Left ventricle myocardium superior (tissue), 1 donor: ENCODE data around the gene RYR1. TPM values are rescaled to one million over a fixed set of nuclear protein-coding genes. Genes with fewer than 3 reads are reported as not detected.
"Not testable (repeated sequence)": the region's sequence is repeated elsewhere in the genome, so short reads cannot be mapped to it uniquely, and the experiment has no call there.

Experiments used
- ATAC-seq: fragments of 200-7000 bp; cut with Tn5 transposase; one replicate; pipeline ENCODE4 v1.9.1; 2020; ENCODE audit warnings: mild to moderate bottlenecking, moderate library complexity
- DNase-seq: peaks from one replicate; pipeline ENCODE4 v3.0.0-alpha.2; 2020
- intact Hi-C: fragments of 100-400 bp; cut with micrococcal nuclease; formaldehyde crosslinking; loops from one replicate; pipeline ENCODE4 v1.11.0; 2022
- total RNA-seq: library from RNA; stranded (reverse); fragmentation: NEBNext Ultra II Directional; extraction: Animal tissue kit (Norgen Biotek cat#: 25700); gene quantifications from one replicate; pipeline ENCODE4 v1.2.1, GENCODE V29; 2021
- donor health status: DM: no; HTN: yes; CAD: no; lungs with severe emphysema.

The RYR1 gene
- total RNA-seq, 1 donor from 2014 or later = 1.1 TPM

DNA sequence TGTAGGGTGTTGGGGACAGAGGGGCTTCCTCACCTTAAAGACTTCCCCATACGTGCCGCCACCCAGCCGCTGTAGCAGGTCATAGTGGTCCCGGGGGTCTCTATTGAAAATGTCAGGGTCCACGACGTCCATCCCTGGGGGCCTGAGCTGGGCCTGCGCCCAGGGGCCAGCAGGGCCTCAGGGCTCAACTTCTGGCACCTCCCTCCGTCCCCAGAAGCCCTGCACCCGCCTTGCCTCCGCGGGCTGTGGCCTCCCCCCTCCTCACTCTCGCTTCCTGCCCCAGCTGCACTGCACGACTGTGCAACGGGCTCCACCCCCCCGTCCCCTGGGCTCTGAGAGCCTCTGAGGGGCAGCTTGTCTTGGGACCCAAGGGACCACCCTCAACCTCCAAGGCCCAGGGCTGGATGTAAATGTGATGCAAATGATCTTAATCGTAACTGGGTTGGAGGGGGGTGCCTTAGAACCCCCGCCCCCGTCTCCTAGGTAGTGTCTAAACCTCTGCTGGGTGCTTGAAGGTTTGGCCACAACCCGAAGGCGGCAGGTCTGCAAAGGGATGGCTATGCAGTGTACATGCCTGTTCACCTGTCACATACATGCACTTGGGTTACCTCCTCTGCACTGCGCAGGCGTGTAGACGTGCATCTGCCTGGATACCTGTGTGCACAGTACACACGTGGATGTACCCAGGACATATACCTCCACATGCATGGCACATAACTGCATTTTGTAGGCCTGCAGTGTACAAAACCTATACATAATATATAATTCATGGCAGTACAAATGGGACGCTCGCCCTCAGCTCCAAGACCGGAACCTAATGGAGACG lies 184.5 kb downstream of the RYR1 start, which contains the start of gene MAP4K1:
Gene MAP4K1, minus strand, starts transcription at position 190 of the 826 bp plus-strand sequence. Its CDS starts 58 bp downstream, at position 132.
- peak; percentile 68 for DNase-seq
- intact Hi-C loops = no loop called here

GRCh38 chr19:38618590-38619360 lies 185.3 kb downstream of the RYR1 start, which contains the start of gene EIF3K:
TSS of gene EIF3K (plus strand) at chr19:38619188. CDS start at chr19:38619269, 81 bp downstream.
- DNase-seq = peak; percentile 100
- intact Hi-C loops = no loop called here
- peak; percentile 96 for ATAC-seq

More for the DNA sequence above, 184.5 kb downstream of the RYR1 start, which contains the start of gene MAP4K1:
- peak; percentile 19 for ATAC-seq

DNA sequence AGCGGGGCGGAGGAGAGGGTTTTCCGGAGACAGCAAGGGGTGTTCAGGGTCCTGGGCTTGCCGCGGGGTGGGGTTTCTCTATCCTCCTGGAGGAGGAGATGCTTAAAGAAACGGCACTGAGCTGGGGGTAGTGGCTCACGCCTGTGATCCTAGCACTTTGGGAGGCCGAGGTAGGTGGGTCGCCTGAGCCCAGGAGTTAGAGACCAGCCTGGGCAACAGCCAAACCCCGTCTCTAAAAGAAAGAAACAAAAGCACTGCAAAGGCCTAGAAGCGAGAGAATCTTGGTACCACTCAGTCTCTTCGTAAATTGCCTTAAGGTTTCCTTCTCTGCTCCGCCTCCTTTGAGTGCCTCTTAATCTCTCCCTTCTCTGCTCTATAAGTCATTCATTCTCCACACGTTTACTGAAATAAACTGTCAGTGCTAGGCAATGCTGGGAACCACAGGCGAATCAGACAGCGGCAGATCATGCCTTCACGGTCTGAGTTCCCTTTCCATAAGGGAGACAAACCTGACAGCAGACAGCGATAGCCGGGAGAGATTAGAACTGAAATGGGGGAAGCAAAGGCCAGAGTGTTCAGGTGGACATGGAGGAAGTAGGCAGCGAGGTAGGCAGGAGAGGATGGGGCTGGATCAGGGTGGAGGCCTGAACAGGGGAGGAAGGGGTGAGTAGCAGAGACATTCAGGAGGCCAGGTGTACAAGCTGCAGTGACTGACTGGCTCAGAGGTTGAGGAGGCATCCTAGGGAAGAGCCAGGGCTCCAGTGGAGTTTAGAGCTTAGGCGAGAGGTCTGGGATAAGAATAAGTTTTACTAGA lies 186.1 kb downstream of the RYR1 start:
- intact Hi-C loops = no loop called here
- DNase-seq (no peak), ATAC-seq (no peak)

GRCh38 chr19:38624822-38625221 lies 191.3 kb downstream of the RYR1 start:
- DNase-seq = no peak
- intact Hi-C loops = no loop called here
- no peak for ATAC-seq

DNA sequence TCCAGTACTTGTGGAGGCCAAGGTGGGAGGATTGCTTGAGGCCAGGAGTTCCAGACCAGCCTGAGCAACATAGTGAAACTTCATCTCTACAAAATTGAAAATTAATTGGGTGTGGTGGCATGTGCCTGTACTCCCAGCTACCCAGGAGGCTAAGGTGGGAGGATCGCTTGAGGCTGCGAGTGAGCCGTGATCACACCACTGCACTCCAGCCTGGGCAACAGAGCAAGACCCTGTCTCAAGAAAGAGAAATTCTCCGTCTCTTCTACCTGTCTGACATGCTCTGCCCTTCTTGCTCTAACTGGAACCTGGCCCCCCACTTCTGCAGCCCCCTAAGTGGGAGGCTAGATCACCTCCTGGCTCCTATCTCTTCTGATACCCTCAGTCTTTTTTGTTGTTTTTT lies 192.9 kb downstream of the RYR1 start:
- intact Hi-C loops = no loop called here
- ATAC-seq (no peak), DNase-seq (no peak)

GRCh38 chr19:38629568-38629967 lies 196.1 kb downstream of the RYR1 start:
- DNase-seq (no peak), ATAC-seq (no peak)
- intact Hi-C loops = no loop called here

GRCh38 chr19:38631301-38631700 lies 197.8 kb downstream of the RYR1 start:
- intact Hi-C loops, ATAC-seq, DNase-seq: not testable (repeated sequence)

- ATAC-seq, intact Hi-C loops, DNase-seq: not testable (repeated sequence)
These were observed 198.5 kb downstream of the RYR1 start for GRCh38 chr19:38631811-38632475.

- intact Hi-C loops = no loop called here
- DNase-seq (no peak), ATAC-seq (no peak)
These were observed 199.2 kb downstream of the RYR1 start for GRCh38 chr19:38632476-38633213.

DNA sequence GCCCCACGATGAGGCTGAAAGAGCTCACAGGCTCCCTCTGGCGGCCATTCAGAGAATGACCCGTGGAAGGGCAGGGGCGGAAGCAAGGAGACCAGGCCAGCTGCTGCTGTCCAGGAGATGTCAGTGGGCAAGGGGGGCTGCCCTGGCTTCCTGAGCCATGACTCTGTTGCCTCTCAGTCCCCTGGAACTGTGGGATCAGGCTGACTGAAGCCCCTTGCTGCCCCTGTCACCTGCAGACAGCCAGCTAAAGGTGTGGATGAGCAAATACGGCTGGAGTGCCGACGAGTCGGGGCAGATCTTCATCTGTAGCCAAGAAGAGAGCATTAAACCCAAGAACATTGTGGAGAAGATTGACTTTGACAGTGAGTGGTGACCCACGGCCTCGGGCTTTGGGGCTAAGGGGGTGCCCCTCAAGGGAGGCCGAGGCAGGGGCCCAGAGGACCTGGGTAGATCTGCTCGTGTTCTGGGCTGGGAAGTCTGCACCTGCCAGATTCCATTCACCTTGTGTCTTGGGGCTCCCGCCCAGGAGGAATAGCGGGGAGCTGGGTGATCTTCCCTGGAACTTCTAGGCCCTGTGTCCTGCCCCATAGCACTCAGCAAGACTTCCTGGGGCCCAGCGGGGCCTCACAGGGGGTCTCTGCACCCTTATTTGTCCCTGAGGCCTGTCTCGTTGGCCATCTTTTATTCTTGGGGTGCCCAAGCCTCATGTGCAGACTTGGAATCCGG lies 201.4 kb downstream of the RYR1 start:
- intact Hi-C loops = no loop called here
- ATAC-seq (peak; percentile 57), DNase-seq (peak; percentile 85)

DNA sequence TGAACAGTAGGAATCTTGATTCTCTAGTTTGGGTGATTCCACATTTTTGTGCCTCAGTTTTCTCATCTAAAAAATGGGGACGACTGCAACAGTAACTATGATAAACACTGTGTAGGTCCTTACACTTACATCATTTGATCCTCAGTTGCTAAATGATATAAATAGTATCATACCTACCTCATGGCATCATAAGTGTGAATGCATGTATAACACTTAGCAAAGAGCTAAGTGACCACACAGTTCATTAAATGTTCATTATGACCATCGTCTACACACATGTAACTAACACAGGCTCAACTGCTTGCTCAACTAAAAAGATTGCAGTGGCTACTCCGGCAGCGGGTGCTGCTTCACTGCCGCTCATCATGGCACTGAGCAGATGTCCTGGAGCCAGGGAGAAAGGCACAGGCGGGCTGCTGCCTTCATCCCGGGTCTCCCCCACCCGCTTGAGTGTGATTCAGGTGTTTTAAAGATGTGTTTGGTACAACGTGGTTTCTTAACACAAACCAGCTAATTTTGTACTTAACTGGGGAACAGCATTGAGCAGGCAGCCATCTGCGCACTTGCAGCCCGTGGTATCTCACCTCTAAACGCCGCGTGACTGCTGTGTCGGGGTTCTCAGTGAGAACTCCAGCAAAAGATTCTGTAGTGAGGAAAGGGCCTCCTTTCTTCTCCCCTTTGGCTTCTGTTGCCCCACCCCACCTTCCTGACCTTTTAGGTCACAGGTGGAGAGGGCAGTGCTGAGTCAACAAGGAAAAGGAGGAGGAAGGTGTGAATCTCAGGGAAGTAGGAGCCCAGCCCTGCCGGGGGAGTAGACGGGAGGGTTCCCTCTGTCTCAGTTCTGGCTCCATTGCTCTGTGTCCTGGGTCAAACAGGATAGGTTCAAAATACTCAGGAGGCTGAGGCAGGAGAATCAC lies 202.2 kb downstream of the RYR1 start:
- intact Hi-C loops = no loop called here

More for the DNA sequence above, 202.2 kb downstream of the RYR1 start:
- DNase-seq = no peak
- no peak for ATAC-seq

Other genes with a start within 250 kb of the RYR1 start
- 0.40 TPM for gene DPF1, start 209.5 kb upstream of the RYR1 start, total RNA-seq
- 27.6 TPM for gene PPP1R14A, start 177.3 kb upstream of the RYR1 start, total RNA-seq
- 9.9 TPM for gene SPINT2, start 169.1 kb upstream of the RYR1 start, total RNA-seq
- 1.5 TPM for gene C19orf33, start 129.4 kb upstream of the RYR1 start, total RNA-seq
- 33.8 TPM for gene YIF1B, start 117.7 kb upstream of the RYR1 start, total RNA-seq
- 5.5 TPM for gene KCNK6, start 113.8 kb upstream of the RYR1 start, total RNA-seq
- 1.2 TPM for gene CATSPERG, start 97.9 kb upstream of the RYR1 start, total RNA-seq
- gene PSMD8, start 59.1 kb upstream of the RYR1 start, total RNA-seq = 306 TPM
- gene GGN, start 45.7 kb upstream of the RYR1 start, total RNA-seq = 0.15 TPM
- gene SPRED3, start 45.0 kb upstream of the RYR1 start, total RNA-seq = 0.10 TPM
- 11.9 TPM for gene FAM98C, start 30.6 kb upstream of the RYR1 start, total RNA-seq
- 1.2 TPM for gene RASGRP4, start 7.5 kb upstream of the RYR1 start, total RNA-seq
- gene MAP4K1, start 184.3 kb downstream of the RYR1 start, total RNA-seq = 1.8 TPM
- 674 TPM for gene EIF3K, start 185.5 kb downstream of the RYR1 start, total RNA-seq
- gene ACTN4, start 214.0 kb downstream of the RYR1 start, total RNA-seq = 131 TPM